HT1080 (cell line): ENCODE measurements around the gene CCDC88C. TPM values are rescaled to one million over a fixed set of nuclear protein-coding genes. Genes with fewer than 3 reads are reported as not detected.
"Not testable (repeated sequence)": the region's sequence is repeated elsewhere in the genome, so short reads cannot be mapped to it uniquely, and the experiment has no call there.

Experiments
- DNase-seq: peaks from one replicate; pipeline ENCODE4 v3.0.0-alpha.2; 2015; ENCODE audit warnings: low read depth
- total RNA-seq: library from RNA; depleted of rRNA; stranded (reverse); fragments of >200 nt; shearing (Covaris generic); gene quantifications from 2 replicates; pipeline ENCODE4 v1.2.3, GENCODE V29; 2014; rRNA removed

Gene CCDC88C
- total RNA-seq, 1 experiment from 2014 or later: 13.2 TPM

GRCh38 chr14:91230397-91231035 is 187.1 kb downstream of the CCDC88C start:
- peak; percentile 79 for DNase-seq

GRCh38 chr14:91229743-91230200 is 187.8 kb downstream of the CCDC88C start:
- DNase-seq: peak; percentile 96

- no peak for DNase-seq
These were observed 188.6 kb downstream of the CCDC88C start for GRCh38 chr14:91229005-91229382.

GRCh38 chr14:91228112-91229004 is 189.3 kb downstream of the CCDC88C start:
- DNase-seq: peak; percentile 88

GRCh38 chr14:91227183-91227628 is 190.4 kb downstream of the CCDC88C start:
- no peak for DNase-seq

- not testable (repeated sequence) for DNase-seq
These were observed 191.3 kb downstream of the CCDC88C start for GRCh38 chr14:91226360-91226759.

GRCh38 chr14:91225025-91225424 is 192.6 kb downstream of the CCDC88C start:
- no peak for DNase-seq

GRCh38 chr14:91223028-91223783 is 194.4 kb downstream of the CCDC88C start:
- DNase-seq: peak; percentile 66

Other genes with a start within 250 kb of the CCDC88C start
- 0.80 and 2.3 TPM in 2 replicates for gene GPR68, start 173.1 kb downstream of the CCDC88C start, total RNA-seq
- 65.3 and 67.0 TPM in 2 replicates for gene PPP4R3A, start 92.5 kb upstream of the CCDC88C start, total RNA-seq